Thyroid gland (tissue), 4 donors: ENCODE data around the gene FAM98A. TPM values are rescaled to one million over a fixed set of nuclear protein-coding genes. Genes with fewer than 3 reads are reported as not detected.

ENCODE experiments used
- DNase-seq, 2 donors: peaks; one replicate each; pipeline ENCODE4 v3.0.0-alpha.2; 2019
- H3K27ac ChIP-seq, 3 donors: fragments of 200-600 bp; sonication (generic); 1 replicate in 2 of 3; 2 replicates in 1 of 3; pipeline ENCODE4 v1.5.1; 2016 to 2019; ENCODE audit warnings: mild to moderate bottlenecking in 1 of 3, moderate library complexity in 1 of 3
- H3K27me3 ChIP-seq: fragments of 200-600 bp; sonication (generic); one replicate; pipeline ENCODE4 v1.5.1; 2019
- H3K36me3 ChIP-seq, 2 donors: fragments of 200-600 bp; sonication (generic); one replicate each; pipeline ENCODE4 v1.5.1; 2016 to 2019
- H3K4me1 ChIP-seq, 2 donors: fragments of 200-600 bp; sonication (generic); one replicate each; pipeline ENCODE4 v1.5.1; 2017 to 2019
- H3K4me3 ChIP-seq, 3 donors: fragments of 200-600 bp; sonication (generic); replicated peaks in 1 of 3; 1 replicate in 2 of 3; 2 replicates in 1 of 3; pipeline ENCODE4 v1.5.1; 2016; ENCODE audit warnings: mild to moderate bottlenecking in 1 of 3
- H3K9me3 ChIP-seq: fragments of 200-600 bp; sonication (generic); one replicate; pipeline ENCODE4 v1.5.1; 2017
- CTCF ChIP-seq, 6 experiments: fragments of 200-600 bp in 3 of 6; fragments of 450-650 bp in 3 of 6; sonication (generic) in 3 of 6; IDR thresholded peaks; one replicate each; pipeline ENCODE4 v1.5.1; 2016 to 2019; ENCODE audit warnings: antibody characterized with exemption in 6 of 6, mild to moderate bottlenecking in 2 of 6, inconsistent platforms in 1 of 6, moderate library complexity in 1 of 6
- POLR2A ChIP-seq, 2 donors: fragments of 450-650 bp; IDR thresholded peaks; one replicate each; pipeline ENCODE4 v1.6.1; 2017; ENCODE audit warnings: antibody characterized with exemption in 2 of 2, mild to moderate bottlenecking in 2 of 2, moderate library complexity in 1 of 2
- WGBS, 2 donors: methylation state at CpG; one replicate each; pipeline ENCODE4 v1.1.5; 2017; 5-methylcytosine and 5-hydroxymethylcytosine counted together
- intact Hi-C: fragments of 100-400 bp; cut with DNase I; formaldehyde crosslinking; loops from one replicate; pipeline ENCODE4 v1.15.1; 2023
- total RNA-seq, 4 donors: library from RNA; depleted of rRNA; stranded (reverse); fragments of >200 nt; gene quantifications; one replicate each; pipeline ENCODE4 v1.2.3, GENCODE V29; 2016

The FAM98A gene
- total RNA-seq, 4 donors from 2014 or later, result 30.9 to 101 (median 70.7) TPM

- intact Hi-C loops, result loop anchor here (10.0 kb wide), 1 partner anchor 113 kb away; the partner anchor contains the start of gene RASGRP3
- H3K27ac ChIP-seq, result no peak overlapping the region
- peaks cover 26 to 35% of the 10 kb centered on the region in 2 donors for H3K36me3 ChIP-seq
- H3K9me3 ChIP-seq, result no peaks in the 10 kb centered on the region
- no peak for DNase-seq
- H3K4me3 ChIP-seq, result no peak overlapping the region
- H3K27me3 ChIP-seq, result no peaks in the 10 kb centered on the region
- 69 to 76% methylated on average over 2 of the region's 2 CpGs for WGBS, 2 donors
- TF ChIP-seq POLR2A (IDR thresholded peaks at IDR 0.05), result no peak
- no peak for TF ChIP-seq CTCF (IDR thresholded peaks at IDR 0.05)
- H3K4me1 ChIP-seq, result peaks cover 9 to 10% of the 10 kb centered on the region in 2 donors
Observed at GRCh38 chr2:33588232-33588631, 10.9 kb downstream of the FAM98A start.

- peaks cover 9 to 10% of the 10 kb centered on the region in 2 donors for H3K4me1 ChIP-seq
- H3K36me3 ChIP-seq, result peaks cover 26 to 28% of the 10 kb centered on the region in 2 donors
- H3K27ac ChIP-seq, result no peak overlapping the region
- 90 to 94% methylated on average over 2 of the region's 2 CpGs for WGBS, 2 donors
- TF ChIP-seq POLR2A (IDR thresholded peaks at IDR 0.05) (no peak), CTCF (IDR thresholded peaks at IDR 0.05) (no peak)
- H3K9me3 ChIP-seq, result no peaks in the 10 kb centered on the region
- no peak for DNase-seq
- H3K27me3 ChIP-seq, result no peaks in the 10 kb centered on the region
- intact Hi-C loops, result loop anchor here (10.0 kb wide), 1 partner anchor 112 kb away; the partner anchor contains the start of gene RASGRP3
- H3K4me3 ChIP-seq, result no peak overlapping the region
Observed at GRCh38 chr2:33586766-33587165, 12.3 kb downstream of the FAM98A start.

- DNase-seq, result peak; percentile 32 to 35
Observed at GRCh38 chr2:33583194-33583938, 15.7 kb downstream of the FAM98A start.

GRCh38 chr2:33581872-33582271, 17.2 kb downstream of the FAM98A start:
- H3K36me3 ChIP-seq, result peaks cover 21 to 24% of the 10 kb centered on the region in 2 donors
- no peaks in the 10 kb centered on the region for H3K27me3 ChIP-seq
- H3K9me3 ChIP-seq, result no peaks in the 10 kb centered on the region
- peak overlapping the region in 1 of 3 donors; percentile 20 for H3K27ac ChIP-seq
- TF ChIP-seq CTCF (IDR thresholded peaks at IDR 0.05), result no peak
- TF ChIP-seq POLR2A (IDR thresholded peaks at IDR 0.05), result no peak
- 87% methylated on average over 5 of the region's 5 CpGs for whole genome bisulfite sequencing, 2 donors
- intact Hi-C loops, result loop anchor here (10.0 kb wide), 1 partner anchor 107 kb away; the partner anchor contains the start of gene RASGRP3
- H3K4me3 ChIP-seq, result no peak overlapping the region
- no peaks in the 10 kb centered on the region for H3K4me1 ChIP-seq
- no peak for DNase-seq

More at GRCh38 chr2:33583194-33583938, 15.7 kb downstream of the FAM98A start:
- 11 to 14% methylated on average over 2 of the region's 2 CpGs for WGBS, 2 donors
- Histone ChIP-seq H3K36me3 (peaks cover 21 to 26% of the 10 kb centered on the region in 2 donors), H3K9me3 (no peaks in the 10 kb centered on the region), H3K27me3 (no peaks in the 10 kb centered on the region), H3K4me1 (no peaks in the 10 kb centered on the region), H3K27ac (peak overlapping the region in 1 of 3 donors; percentile 20), H3K4me3 (no peak overlapping the region)
- TF ChIP-seq CTCF (IDR thresholded peaks at IDR 0.05), result peak; percentile 61 to 91 (median 80)
- no peak for TF ChIP-seq POLR2A (IDR thresholded peaks at IDR 0.05)
- intact Hi-C loops, result loop anchor here (10.0 kb wide), 1 partner anchor 109 kb away; the partner anchor contains the start of gene RASGRP3

GRCh38 chr2:33579227-33579626, 19.9 kb downstream of the FAM98A start:
- Histone ChIP-seq H3K4me1 (no peaks in the 10 kb centered on the region), H3K36me3 (no peaks in the 10 kb centered on the region), H3K27ac (no peak overlapping the region), H3K4me3 (no peak overlapping the region), H3K9me3 (no peaks in the 10 kb centered on the region), H3K27me3 (no peaks in the 10 kb centered on the region)
- intact Hi-C loops, result no loop called here
- WGBS, 2 donors, result 92 to 93% methylated on average over 5 of the region's 5 CpGs
- TF ChIP-seq POLR2A (IDR thresholded peaks at IDR 0.05) (no peak), CTCF (IDR thresholded peaks at IDR 0.05) (no peak)
- DNase-seq, result no peak
